Endothelial cell of umbilical vein (primary cell): ENCODE measurements around the gene LRRC73. TPM values are rescaled to one million over a fixed set of nuclear protein-coding genes. Genes with fewer than 3 reads are reported as not detected.

Experiments
- BruUV-seq: library from RNA; stranded (reverse); fragments of 400-500 nt; replicated peaks from 2 replicates; lab custom pipeline; 2021; lab: Mats Ljungman, UMichigan
- CTCF ChIA-PET: fragments of 300-600, 350-600 bp; sonication (Branson Sonifier 250); formaldehyde crosslinking; loops from one replicate; lab custom pipeline; 2021; ENCODE audit warnings: antibody characterized with exemption, inconsistent platforms; lab: Charles Lee
- POLR2A ChIA-PET: fragments of 300-600, 350-600 bp; sonication (Branson Sonifier 250); formaldehyde crosslinking; loops from one replicate; lab custom pipeline; 2021; ENCODE audit warnings: antibody characterized with exemption, inconsistent platforms; lab: Charles Lee
- DNase-seq: peaks from one replicate; pipeline ENCODE4 v3.0.0-alpha.2; 2011; ENCODE audit warnings: low read depth, low spot score
- FAIRE-seq: peaks from 2 replicates; lab custom pipeline; 2011; peaks lifted over from hg19 to GRCh38; lab: Jason Lieb, UNC
- H2AFZ ChIP-seq: 2 replicates; pipeline ENCODE4 v1.6.0; 2012; ENCODE audit warnings: low read depth, low read length, control low read depth, inconsistent platforms
- H3K27ac ChIP-seq: 2 replicates; pipeline ENCODE4 v1.5.1; 2011; ENCODE audit warnings: low read depth, mild to moderate bottlenecking, control low read depth, low read length, moderate library complexity; ENCODE audit not compliant: insufficient read depth
- H3K27me3 ChIP-seq, 2 experiments: 2 replicates each; pipeline versions ENCODE4 v1.6.0 to v1.6.1; 2011; ENCODE audit warnings: low read length in 2 of 2, mixed read lengths in 1 of 2; ENCODE audit not compliant: control insufficient read depth in 2 of 2, insufficient read depth in 2 of 2
- H3K36me3 ChIP-seq, 2 experiments: 2 replicates in 1 of 2; 3 replicates in 1 of 2; pipeline ENCODE4 v1.5.1; 2011; ENCODE audit warnings: low read length in 2 of 2, mild to moderate bottlenecking in 1 of 2, moderate library complexity in 1 of 2; ENCODE audit not compliant: control insufficient read depth in 2 of 2, insufficient read depth in 2 of 2; ENCODE audit errors: extremely low read depth in 1 of 2
- H3K4me1 ChIP-seq: 3 replicates; pipeline ENCODE4 v1.5.1; 2011; ENCODE audit warnings: mild to moderate bottlenecking, low read length; ENCODE audit not compliant: control insufficient read depth, insufficient read depth; ENCODE audit errors: extremely low read depth
- H3K4me2 ChIP-seq: 2 replicates; pipeline ENCODE4 v1.6.1; 2011; ENCODE audit warnings: low read length, control low read depth, mixed read lengths; ENCODE audit not compliant: insufficient read depth
- H3K4me3 ChIP-seq, 3 experiments: fragments of 200-600 bp in 1 of 3; sonication (generic), shearing (Covaris generic) in 1 of 3; replicated peaks in 1 of 3; 2 replicates each; pipeline ENCODE4 v1.5.1; 2011 to 2016; ENCODE audit warnings: control low read depth in 3 of 3, low read length in 3 of 3, mild to moderate bottlenecking in 2 of 3, inconsistent platforms in 1 of 3, low read depth in 1 of 3, moderate library complexity in 1 of 3; ENCODE audit not compliant: insufficient read depth in 1 of 3
- H3K79me2 ChIP-seq: 2 replicates; pipeline ENCODE4 v1.6.0; 2012; ENCODE audit warnings: low read length, inconsistent platforms; ENCODE audit not compliant: control insufficient read depth, insufficient read depth
- H3K9ac ChIP-seq: replicated peaks from 2 replicates; pipeline ENCODE3; 2011; ENCODE audit warnings: low read length, control low read depth; ENCODE audit not compliant: insufficient read depth; ENCODE audit errors: extremely low read depth
- H3K9me1 ChIP-seq: replicated peaks from 3 replicates; pipeline ENCODE4 v1.6.0; 2011; ENCODE audit warnings: mild to moderate bottlenecking, low read length; ENCODE audit not compliant: control insufficient read depth, insufficient read depth; ENCODE audit errors: extremely low read depth
- H3K9me3 ChIP-seq: replicated peaks from 2 replicates; pipeline ENCODE4 v1.5.1; 2012; ENCODE audit warnings: low read length, inconsistent platforms; ENCODE audit not compliant: control insufficient read depth, insufficient read depth
- H4K20me1 ChIP-seq: replicated peaks from 2 replicates; pipeline ENCODE3; 2011; ENCODE audit warnings: mild to moderate bottlenecking, low read length; ENCODE audit not compliant: control insufficient read depth, insufficient read depth; ENCODE audit errors: extremely low read depth
- EZH2 ChIP-seq: IDR thresholded peaks from 2 replicates; pipeline ENCODE4 v1.6.1; 2012; ENCODE audit warnings: borderline replicate concordance, low read depth, mild to moderate bottlenecking, moderate library complexity, low read length, inconsistent platforms; ENCODE audit not compliant: severe bottlenecking
- FOS ChIP-seq: IDR thresholded peaks from 2 replicates; pipeline ENCODE4 v1.6.1; 2011; ENCODE audit warnings: mild to moderate bottlenecking, low read length, moderate library complexity, borderline replicate concordance; ENCODE audit not compliant: insufficient read depth
- GATA2 ChIP-seq: IDR thresholded peaks from 2 replicates; pipeline ENCODE4 v1.7.0; 2011; ENCODE audit warnings: low read depth, mild to moderate bottlenecking, moderate library complexity, mixed read lengths, low read length; ENCODE audit not compliant: insufficient read length, insufficient read depth
- JUN ChIP-seq: IDR thresholded peaks from 2 replicates; pipeline ENCODE4 v1.6.1; 2011; ENCODE audit warnings: borderline replicate concordance, low read depth; ENCODE audit not compliant: insufficient read length, insufficient read depth
- MYC ChIP-seq: IDR thresholded peaks from one replicate; pipeline ENCODE4 v1.6.1; 2011; ENCODE audit warnings: mild to moderate bottlenecking, low read depth, low read length
- POLR2A ChIP-seq: IDR thresholded peaks from 2 replicates; pipeline ENCODE4 v1.6.1; 2012; ENCODE audit warnings: low read depth, mild to moderate bottlenecking, control low read depth, low read length
- POLR2AphosphoS5 ChIP-seq: IDR thresholded peaks from 2 replicates; pipeline ENCODE4 v1.6.1; 2012; ENCODE audit warnings: low read depth, mild to moderate bottlenecking, control low read depth, low read length, moderate library complexity; ENCODE audit not compliant: insufficient read depth
- dilution Hi-C: fragments of 300-500 bp; cut with MboI; formaldehyde crosslinking; loops from one replicate; pipeline ENCODE4 v1.15.0; 2019; ENCODE audit warnings: low sequenced_read_pairs; ENCODE audit not compliant: extremely low pct_ligation_motif_present
- intact Hi-C: fragments of 100-400 bp; cut with micrococcal nuclease; formaldehyde crosslinking; loops from one replicate; pipeline ENCODE4 v1.10.0; 2022
- polyA plus RNA-seq, 4 experiments: library from polyadenylated mRNA; depleted of rRNA in 3 of 4; stranded (reverse) in 3 of 4; unstranded in 1 of 4; fragments of >200 nt; gene quantifications; 2 replicates each; pipeline versions ENCODE4 v1.2.1 to v1.2.3, GENCODE V29; 2011 to 2012; ENCODE audit warnings: missing spikeins in 1 of 4
- total RNA-seq: library from RNA; stranded (reverse); gene quantifications from 2 replicates; pipeline ENCODE4 v1.2.3, GENCODE V29; 2021
- TF ChIP-seq, protein P1 (sequence below), 2 donors: IDR thresholded peaks; 1 replicate in 1 of 2; 2 replicates in 1 of 2; pipeline ENCODE4 v1.5.1; 2011; ENCODE audit warnings: low read length in 2 of 2, mild to moderate bottlenecking in 2 of 2, moderate library complexity in 2 of 2, control low read depth in 1 of 2, inconsistent platforms in 1 of 2, low read depth in 1 of 2; ENCODE audit not compliant: insufficient read depth in 1 of 2; ENCODE audit errors: extremely low read depth in 1 of 2

The LRRC73 gene
- total and polyA plus RNA-seq, 2 donors (not counting 3 experiments of a cell fraction or from before 2014, with no cell fraction given): 0.11 to 0.58 TPM

DNA sequence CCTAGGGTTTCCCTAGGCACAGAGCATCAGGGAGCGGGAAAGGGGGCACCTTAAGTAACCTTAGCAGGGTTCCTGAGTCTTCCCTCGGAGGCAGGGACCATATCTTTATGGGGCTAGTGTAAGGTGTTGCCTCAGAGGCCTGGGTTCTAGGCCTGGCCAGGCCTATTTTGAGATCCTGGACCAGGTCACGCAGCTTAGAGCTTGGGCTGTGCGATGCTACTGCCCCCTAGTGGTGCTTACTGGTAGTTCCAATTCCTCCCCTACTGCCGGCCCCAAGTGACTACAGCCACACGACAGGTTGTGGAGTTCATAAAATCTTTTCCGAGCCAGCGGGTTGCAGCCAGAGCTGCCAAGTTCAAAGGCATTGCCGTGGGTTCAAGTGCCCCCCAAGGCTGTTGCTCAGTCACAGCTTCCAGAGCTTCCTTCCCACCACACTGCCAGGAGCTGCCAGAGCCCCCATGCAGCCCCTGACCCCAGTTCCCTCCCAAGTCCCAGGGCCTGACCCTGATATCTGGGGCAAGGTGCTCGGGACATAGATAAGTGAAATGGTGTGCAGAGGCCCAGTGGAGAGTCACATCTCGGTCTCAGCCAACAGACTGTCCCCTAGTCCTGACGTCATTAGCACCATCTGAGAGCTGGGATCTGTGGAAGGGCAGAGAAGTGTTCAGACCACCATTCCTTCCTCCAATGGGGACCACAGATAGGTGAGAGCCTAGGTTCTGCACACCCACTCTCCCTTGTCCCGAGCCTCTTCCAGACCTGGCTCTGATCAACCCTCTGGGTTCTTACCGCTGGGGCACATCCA lies 3.3 kb downstream of the LRRC73 start:
- BruUV-seq: no TSS peak
- intact Hi-C loops: loop anchor here (1.0 to 10.0 kb wide), 4 partner anchors 53 to 602 kb away; no protein-coding TSS in a partner anchor
- Histone ChIP-seq H4K20me1 (no peaks in the 10 kb centered on the region), H3K36me3 (peaks cover 0 to 32% of the 10 kb centered on the region in 2 experiments), H3K9me3 (no peaks in the 10 kb centered on the region), H3K9ac (no peak overlapping the region), H3K4me3 (no peak overlapping the region), H2AFZ (no peak overlapping the region), H3K9me1 (no peaks in the 10 kb centered on the region), H3K4me2 (no peak overlapping the region), H3K4me1 (peaks cover 7% of the 10 kb centered on the region), H3K27me3 (no peaks in the 10 kb centered on the region), H3K27ac (no peak overlapping the region), H3K79me2 (no peaks in the 10 kb centered on the region)
- no peak for TF ChIP-seq MYC
- TF ChIP-seq, protein P1, sequence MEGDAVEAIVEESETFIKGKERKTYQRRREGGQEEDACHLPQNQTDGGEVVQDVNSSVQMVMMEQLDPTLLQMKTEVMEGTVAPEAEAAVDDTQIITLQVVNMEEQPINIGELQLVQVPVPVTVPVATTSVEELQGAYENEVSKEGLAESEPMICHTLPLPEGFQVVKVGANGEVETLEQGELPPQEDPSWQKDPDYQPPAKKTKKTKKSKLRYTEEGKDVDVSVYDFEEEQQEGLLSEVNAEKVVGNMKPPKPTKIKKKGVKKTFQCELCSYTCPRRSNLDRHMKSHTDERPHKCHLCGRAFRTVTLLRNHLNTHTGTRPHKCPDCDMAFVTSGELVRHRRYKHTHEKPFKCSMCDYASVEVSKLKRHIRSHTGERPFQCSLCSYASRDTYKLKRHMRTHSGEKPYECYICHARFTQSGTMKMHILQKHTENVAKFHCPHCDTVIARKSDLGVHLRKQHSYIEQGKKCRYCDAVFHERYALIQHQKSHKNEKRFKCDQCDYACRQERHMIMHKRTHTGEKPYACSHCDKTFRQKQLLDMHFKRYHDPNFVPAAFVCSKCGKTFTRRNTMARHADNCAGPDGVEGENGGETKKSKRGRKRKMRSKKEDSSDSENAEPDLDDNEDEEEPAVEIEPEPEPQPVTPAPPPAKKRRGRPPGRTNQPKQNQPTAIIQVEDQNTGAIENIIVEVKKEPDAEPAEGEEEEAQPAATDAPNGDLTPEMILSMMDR (IDR thresholded peaks at IDR 0.05; ENCODE audit: extremely low read depth in 1 of 2, insufficient read depth in 1 of 2, low read depth in 1 of 2, low read length in 2 of 2): peak; percentile 91 to 94
- dilution Hi-C loops: no loop called here
- CTCF ChIA-PET: interaction anchor here (0.7 to 19.0 kb wide), 23 partner anchors 10 to 330 kb away, joined by 3 to 289 read pairs (median 8); partner anchors contain the start of genes CRIP3, DLK2, DNPH1 and POLR1C
- FAIRE-seq (peak; percentile 93), DNase-seq (peak; percentile 82)
- POLR2A ChIA-PET: interaction anchor here (0.6 kb wide), 1 partner anchor 21 kb away, joined by 7 read pairs; no protein-coding TSS in a partner anchor

DNA sequence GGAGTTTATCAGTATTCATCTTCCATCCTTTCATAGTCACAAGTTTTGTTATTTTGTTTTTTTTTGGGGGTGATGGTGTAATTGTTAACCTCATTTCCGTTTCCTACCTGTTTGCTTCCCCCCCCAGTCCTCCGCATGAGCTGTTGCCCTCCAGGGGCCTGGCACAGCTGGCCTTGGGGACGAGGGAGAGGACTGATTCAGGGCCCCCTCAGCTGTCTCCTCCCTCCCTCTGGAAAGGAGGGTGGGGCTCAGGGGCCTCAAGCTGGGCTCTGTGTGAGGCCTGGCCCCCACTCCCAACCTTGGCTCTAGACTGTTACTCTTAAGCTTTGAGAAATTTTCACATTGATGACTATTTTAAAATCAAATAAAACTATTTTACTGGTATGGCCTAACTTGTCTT lies 4.0 kb downstream of the LRRC73 start:
- no TSS peak for BruUV-seq
- no peaks in the 10 kb centered on the region for H3K9me3 ChIP-seq
- H3K36me3 ChIP-seq: peaks cover 0 to 30% of the 10 kb centered on the region in 2 experiments
- no peak overlapping the region for H3K4me2 ChIP-seq
- TF ChIP-seq, protein P1 (IDR thresholded peaks at IDR 0.05; ENCODE audit: extremely low read depth in 1 of 2, insufficient read depth in 1 of 2, low read depth in 1 of 2, low read length in 2 of 2): no peak
- TF ChIP-seq JUN (no peak), FOS (no peak), POLR2AphosphoS5 (no peak), EZH2 (no peak), MYC (no peak), POLR2A (no peak), GATA2 (no peak)
- dilution Hi-C loops (no loop called here), intact Hi-C loops (loop anchor here (1.0 to 10.0 kb wide), 4 partner anchors 52 to 601 kb away; no protein-coding TSS in a partner anchor)
- H3K79me2 ChIP-seq: no peaks in the 10 kb centered on the region
- H4K20me1 ChIP-seq: no peaks in the 10 kb centered on the region
- POLR2A ChIA-PET: no interaction called here
- H2AFZ ChIP-seq: no peak overlapping the region
- no peak overlapping the region for H3K4me3 ChIP-seq
- DNase-seq (no peak), FAIRE-seq (no peak)
- H3K9me1 ChIP-seq: no peaks in the 10 kb centered on the region
- no peak overlapping the region for H3K27ac ChIP-seq
- CTCF ChIA-PET: interaction anchor here (0.7 to 19.0 kb wide), 22 partner anchors 11 to 357 kb away, joined by 3 to 289 read pairs (median 8); partner anchors contain the start of genes CRIP3, DLK2, DNPH1 and POLR1C
- H3K27me3 ChIP-seq: no peaks in the 10 kb centered on the region
- no peak overlapping the region for H3K9ac ChIP-seq
- H3K4me1 ChIP-seq: peaks cover 7% of the 10 kb centered on the region
